Fibroblast of peridontal ligament (primary cell): ENCODE data around the gene AKR7A3.
A peak's percentile ranks its signal among the peaks of the same experiment; 100 is the strongest.

ENCODE experiments used
- DNase-seq: peaks from one replicate; pipeline ENCODE4 v3.0.0-alpha.2; 2010; ENCODE audit errors: extremely low read depth

Gene AKR7A3

DNA sequence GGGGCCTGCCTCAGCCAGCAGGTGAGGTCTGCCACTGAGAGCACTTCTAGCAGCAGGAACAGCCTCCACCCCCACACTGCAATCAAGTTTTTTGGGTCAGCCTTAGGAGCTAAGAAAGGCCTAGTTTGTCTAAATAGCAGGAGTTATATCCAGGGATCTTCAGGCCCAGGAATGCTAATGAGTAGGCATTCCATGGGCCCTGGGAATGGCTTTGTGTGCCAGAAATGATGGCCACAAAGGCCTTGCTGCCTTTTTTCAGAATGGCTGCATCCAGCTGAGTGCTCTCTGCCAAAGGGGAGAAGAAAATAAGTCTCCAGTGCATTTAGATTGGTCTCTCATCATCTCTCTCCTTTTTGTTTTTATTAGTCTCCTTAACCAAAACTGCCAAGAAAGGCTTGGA, 34.2 kb downstream of the AKR7A3 start:
- no peak for DNase-seq

DNA sequence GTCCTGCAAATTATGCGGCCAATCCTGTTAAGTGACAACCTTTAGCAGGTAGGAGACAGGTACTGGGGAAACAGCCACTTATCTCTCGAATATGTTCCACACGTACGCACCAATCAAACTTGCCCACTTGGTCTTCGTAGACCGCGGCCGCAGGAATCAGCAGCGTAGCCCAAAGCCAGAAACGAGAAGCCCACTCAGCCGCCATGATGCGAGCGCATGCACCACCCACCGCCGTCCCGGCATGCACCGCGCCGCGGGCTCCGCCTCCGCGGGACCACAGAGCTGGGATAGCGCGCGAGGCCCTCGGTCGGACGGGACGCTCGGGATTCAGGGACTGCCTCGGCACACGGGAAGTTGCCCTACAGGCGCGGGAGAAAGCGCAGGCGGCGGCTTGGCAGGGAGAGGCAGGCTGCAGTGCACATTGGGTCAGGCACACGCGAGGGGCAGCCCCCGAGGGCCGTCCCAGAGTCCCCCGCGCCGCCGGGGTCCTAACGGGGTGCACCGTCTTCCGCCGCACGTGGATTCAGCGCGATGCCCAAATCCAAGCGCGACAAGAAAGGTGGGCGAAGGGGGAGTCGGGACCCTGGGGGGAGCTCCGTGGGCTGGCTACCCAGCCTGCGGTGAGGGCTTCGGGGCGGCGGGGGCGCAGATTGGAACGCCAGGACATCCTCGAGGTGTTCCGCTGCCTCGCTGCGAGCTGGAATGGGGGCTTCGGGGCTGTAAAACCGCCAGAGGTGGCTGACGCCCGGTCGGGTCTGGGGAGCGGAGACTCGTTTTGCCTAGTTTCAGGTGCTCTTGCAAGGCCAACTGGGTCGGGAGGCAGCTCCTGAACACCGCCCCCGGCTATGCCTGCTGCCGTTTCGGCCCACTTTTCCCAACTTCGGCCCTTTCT, 37.0 kb downstream of the AKR7A3 start, which contains the start of the genes EMC1 and MRTO4:
Gene EMC1, minus strand, starts transcription at position 220 of the 892 bp plus-strand sequence. Its CDS starts 15 bp downstream, at position 205.
Gene MRTO4, plus strand, starts transcription at position 501 of the 892 bp plus-strand sequence. Its CDS starts 31 bp downstream, at position 532.
- peak; percentile 69 for DNase-seq

- DNase-seq: no peak
Observed at GRCh38 chr1:19250629-19251304, 37.8 kb downstream of the AKR7A3 start.

DNA sequence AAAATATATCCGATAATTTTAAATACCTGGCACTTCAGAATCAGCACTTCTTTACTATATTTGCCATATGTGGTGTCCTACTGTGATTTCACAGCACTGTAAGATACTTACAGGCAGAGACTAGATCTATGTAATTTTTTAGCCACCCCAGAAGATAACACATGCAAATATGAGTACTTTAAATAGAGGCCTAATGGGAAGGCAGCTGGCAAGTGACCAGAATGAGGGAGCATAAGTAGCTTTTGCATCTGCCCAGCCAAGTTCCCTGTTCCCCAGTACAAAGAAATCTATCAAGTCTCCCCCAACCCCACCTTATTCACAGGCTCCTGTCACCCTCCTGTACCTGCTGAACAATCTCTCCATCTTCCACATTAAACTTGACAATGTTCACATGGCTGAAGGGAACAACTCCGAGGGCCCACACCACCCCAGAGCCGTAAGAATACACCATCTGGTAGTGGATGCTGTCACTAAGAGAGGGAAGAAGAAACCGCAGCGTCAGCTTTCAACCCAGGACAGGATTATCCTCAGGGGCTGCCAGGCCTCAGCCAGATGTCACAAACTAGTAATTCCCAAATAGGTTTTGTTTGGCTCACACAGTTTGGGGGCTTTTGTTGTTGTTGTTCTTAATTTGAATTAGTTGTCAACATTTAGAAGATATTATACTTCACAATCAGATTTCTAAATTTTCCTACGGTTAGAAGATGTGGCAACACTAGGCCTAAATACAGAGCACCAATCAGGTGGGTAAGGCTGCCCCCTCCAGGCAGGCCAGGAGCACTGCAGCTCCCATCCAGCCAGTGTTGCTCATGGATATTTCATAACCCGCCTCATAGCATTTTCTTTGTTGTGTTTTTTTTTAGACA, 47.7 kb downstream of the AKR7A3 start:
- peak; percentile 81 for DNase-seq

DNA sequence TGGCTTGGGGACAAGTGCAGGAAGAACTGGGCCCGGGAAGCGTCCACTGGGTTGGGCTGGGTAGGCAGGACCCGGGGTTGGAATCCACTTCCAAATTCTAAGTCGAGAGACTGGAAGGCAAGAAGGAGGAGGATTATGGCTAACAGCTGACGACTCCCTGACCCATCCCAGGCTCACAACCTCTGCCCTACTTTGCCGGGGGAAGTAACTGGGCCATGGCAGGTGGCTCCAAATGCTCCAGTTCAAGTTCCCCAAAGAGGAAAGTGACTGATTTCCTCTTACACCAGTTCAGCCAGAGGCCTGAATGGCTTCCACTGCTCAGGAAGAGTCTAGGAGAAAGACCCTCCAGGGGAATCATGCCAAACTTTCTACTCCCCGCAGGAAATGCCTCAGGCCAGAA, 48.7 kb downstream of the AKR7A3 start:
- DNase-seq: no peak

DNA sequence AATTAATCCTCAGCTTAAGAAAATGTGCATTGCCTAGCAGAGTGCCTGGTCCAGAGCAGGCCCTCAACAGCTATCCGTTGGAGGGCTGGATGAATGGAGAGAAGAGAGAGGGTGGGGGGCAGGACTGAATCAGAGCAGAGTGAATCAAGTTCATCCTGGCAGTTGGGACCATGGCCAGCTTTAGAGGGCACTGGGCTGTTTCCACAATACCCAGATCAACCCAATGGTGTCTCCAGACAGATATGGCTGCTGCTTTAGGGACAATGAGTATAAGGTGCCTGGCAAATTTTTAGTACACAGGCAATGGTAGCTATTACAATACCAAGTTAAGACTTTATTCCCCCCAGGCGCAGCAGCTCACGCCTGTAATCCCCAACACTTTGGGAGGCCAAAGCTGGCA, 54.3 kb downstream of the AKR7A3 start:
- no peak for DNase-seq
